ENCODE data around the gene ZNF177. TPM values are rescaled to one million over a fixed set of nuclear protein-coding genes. Genes with fewer than 3 reads are reported as not detected.
"Not testable (repeated sequence)": the region's sequence is repeated elsewhere in the genome, so short reads cannot be mapped to it uniquely, and the experiment has no call there.

Gene ZNF177
- total RNA-seq, result 0.79 and 1.2 TPM in 2 replicates

DNA sequence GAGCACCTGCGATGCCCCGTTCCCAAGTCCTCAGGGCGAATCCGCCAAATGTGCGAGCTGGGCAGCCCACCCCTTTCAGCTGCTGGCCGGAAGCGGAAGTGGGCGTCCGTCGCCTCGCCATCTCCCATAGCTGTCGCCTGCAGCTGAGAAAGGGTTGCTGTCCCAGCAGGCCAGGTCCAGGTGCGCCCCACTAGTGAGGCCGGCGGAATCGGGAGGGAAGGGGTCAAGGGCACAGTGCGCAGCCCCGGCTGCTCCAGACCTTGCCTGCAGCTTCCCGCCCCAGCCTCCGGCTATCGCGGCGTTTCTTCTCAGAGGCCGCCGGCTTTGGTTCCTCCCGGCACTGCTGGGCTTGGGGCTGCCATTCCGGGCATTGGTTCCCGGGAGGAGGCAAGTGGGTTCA, at the start of gene ZNF177:
TSS of gene ZNF177 (plus strand) at position 109 of the 400 bp plus-strand sequence. CDS start 15,299 bp downstream, outside the sequence.
- Histone ChIP-seq H3K36me3 (ENCODE audit: control insufficient read depth, insufficient read depth, low read length) (no peaks in the 10 kb centered on the region), H3K4me3 (ENCODE audit: low read depth, low read length) (peak within 1 kb of the TSS; percentile 27), H3K27me3 (ENCODE audit: control insufficient read depth, insufficient read depth, low read length) (no peaks in the 10 kb centered on the region)
- TF ChIP-seq, protein P1, sequence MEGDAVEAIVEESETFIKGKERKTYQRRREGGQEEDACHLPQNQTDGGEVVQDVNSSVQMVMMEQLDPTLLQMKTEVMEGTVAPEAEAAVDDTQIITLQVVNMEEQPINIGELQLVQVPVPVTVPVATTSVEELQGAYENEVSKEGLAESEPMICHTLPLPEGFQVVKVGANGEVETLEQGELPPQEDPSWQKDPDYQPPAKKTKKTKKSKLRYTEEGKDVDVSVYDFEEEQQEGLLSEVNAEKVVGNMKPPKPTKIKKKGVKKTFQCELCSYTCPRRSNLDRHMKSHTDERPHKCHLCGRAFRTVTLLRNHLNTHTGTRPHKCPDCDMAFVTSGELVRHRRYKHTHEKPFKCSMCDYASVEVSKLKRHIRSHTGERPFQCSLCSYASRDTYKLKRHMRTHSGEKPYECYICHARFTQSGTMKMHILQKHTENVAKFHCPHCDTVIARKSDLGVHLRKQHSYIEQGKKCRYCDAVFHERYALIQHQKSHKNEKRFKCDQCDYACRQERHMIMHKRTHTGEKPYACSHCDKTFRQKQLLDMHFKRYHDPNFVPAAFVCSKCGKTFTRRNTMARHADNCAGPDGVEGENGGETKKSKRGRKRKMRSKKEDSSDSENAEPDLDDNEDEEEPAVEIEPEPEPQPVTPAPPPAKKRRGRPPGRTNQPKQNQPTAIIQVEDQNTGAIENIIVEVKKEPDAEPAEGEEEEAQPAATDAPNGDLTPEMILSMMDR (IDR thresholded peaks at IDR 0.05; ENCODE audit: insufficient read depth, low read length, severe bottlenecking), result no peak
- DNase-seq (ENCODE audit: low read depth) (no peak), FAIRE-seq (no peak)

DNA sequence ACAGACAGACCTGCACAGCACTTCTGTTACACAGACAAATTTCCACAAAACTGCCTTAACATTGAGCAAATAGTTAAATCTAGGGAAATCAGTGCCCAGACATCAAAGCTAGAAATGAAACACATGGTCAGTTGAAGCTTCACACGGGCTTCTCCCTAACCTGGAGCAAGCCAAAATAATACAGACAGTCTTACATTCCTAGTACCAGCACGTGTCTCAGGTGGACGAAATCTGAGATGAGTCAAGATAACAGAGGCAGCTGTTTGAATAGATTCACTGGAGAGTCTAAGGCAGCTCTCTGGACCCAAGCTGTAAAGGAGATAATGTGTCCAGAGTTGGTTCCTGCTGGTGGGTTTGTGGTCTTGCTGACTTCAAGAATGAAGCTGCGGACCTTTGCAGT, 49.1 kb upstream of the ZNF177 start:
- no peak overlapping the region for H3K4me3 ChIP-seq (ENCODE audit: low read depth, low read length)
- no peak for FAIRE-seq
- no peaks in the 10 kb centered on the region for H3K27me3 ChIP-seq (ENCODE audit: control insufficient read depth, insufficient read depth, low read length)
- TF ChIP-seq, protein P1 (IDR thresholded peaks at IDR 0.05; ENCODE audit: insufficient read depth, low read length, severe bottlenecking), result no peak
- DNase-seq (ENCODE audit: low read depth), result no peak
- H3K36me3 ChIP-seq (ENCODE audit: control insufficient read depth, insufficient read depth, low read length), result no peaks in the 10 kb centered on the region

DNA sequence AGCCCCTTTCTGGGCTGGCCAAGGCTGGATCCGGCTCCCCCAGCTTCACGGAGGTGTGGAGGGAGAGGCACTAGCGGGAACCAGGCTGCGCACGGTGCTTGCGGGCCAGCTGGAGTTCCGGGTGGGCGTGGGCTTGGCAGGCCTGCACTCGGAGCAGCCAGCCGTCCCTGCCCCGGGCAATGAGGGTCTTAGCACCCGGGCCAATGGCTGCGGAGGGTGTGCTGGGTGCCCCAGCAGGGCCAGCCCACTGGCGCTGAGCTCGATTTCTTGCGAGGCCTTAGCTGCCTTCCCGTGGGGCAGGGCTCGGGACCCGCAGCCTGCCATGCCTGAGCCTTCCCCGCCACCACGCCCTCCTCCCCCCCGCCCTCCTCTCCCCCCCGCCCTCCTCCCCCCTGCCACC, 41.5 kb upstream of the ZNF177 start:
- H3K36me3 ChIP-seq (ENCODE audit: control insufficient read depth, insufficient read depth, low read length), result no peaks in the 10 kb centered on the region
- no peaks in the 10 kb centered on the region for H3K27me3 ChIP-seq (ENCODE audit: control insufficient read depth, insufficient read depth, low read length)
- DNase-seq (ENCODE audit: low read depth) (no peak), FAIRE-seq (no peak)
- TF ChIP-seq, protein P1 (IDR thresholded peaks at IDR 0.05; ENCODE audit: insufficient read depth, low read length, severe bottlenecking), result no peak
- no peak overlapping the region for H3K4me3 ChIP-seq (ENCODE audit: low read depth, low read length)

DNA sequence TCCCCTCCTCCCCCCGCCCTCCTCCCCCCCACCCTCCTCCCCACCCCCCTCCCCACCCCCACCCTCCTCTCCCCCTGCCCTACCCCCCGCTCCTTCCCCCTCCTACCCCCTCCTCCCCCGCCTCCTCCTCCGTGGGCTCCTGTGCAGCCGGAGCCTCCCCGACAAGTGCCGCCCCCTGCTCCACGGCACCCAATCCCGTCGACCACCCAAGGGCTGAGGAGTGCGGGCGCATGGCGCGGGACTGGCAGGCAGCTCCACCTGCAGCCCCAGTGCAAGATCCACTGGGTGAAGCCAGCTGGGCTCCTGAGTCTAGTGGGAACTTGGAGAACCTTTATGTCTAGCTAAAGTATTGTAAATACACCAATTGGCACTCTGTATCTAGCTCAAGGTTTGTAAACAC, 41.1 kb upstream of the ZNF177 start:
- not testable (repeated sequence) for DNase-seq (ENCODE audit: low read depth); H3K27me3 ChIP-seq (ENCODE audit: control insufficient read depth, insufficient read depth, low read length); H3K36me3 ChIP-seq (ENCODE audit: control insufficient read depth, insufficient read depth, low read length); FAIRE-seq; H3K4me3 ChIP-seq (ENCODE audit: low read depth, low read length)

DNA sequence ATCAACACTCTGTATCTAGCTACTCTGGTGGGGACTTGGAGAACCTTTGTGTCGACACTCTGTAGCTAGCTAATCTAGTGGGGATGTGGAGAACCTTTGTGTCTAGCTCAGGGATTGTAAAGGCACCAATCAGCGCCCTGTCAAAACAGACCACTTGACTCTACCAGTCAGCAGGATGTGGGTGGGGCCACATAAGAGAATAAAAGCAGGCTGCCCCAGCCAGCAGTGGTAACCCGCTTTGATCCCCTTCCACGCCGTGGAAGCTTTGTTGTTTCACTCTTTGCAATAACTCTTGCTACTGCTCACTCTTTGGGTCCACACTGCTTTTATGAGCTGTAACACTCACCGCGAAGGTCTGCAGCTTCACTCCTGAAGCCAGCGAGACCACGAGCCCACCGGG, 40.6 kb upstream of the ZNF177 start:
- FAIRE-seq; H3K4me3 ChIP-seq (ENCODE audit: low read depth, low read length); H3K27me3 ChIP-seq (ENCODE audit: control insufficient read depth, insufficient read depth, low read length); DNase-seq (ENCODE audit: low read depth); H3K36me3 ChIP-seq (ENCODE audit: control insufficient read depth, insufficient read depth, low read length): not testable (repeated sequence)

DNA sequence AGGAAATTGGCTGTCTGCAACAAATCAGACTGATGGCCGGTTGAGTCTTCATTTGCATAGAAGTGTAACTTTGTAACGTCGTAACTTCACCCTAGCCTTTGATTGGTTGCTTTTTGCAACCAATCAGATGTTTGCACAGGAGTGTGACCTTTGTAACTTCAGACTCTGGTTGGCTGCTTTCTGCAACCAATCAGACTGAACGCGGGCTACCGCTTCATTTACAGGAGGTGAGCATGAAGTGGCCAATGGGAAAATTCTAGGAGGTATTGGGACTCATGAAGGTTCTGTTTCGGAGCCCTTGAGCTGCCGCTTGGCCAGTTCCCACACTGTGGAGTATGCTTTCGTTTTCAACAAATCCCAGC, 39.3 kb upstream of the ZNF177 start:
- Histone ChIP-seq H3K4me3 (ENCODE audit: low read depth, low read length) (peak overlapping the region; percentile 67), H3K36me3 (ENCODE audit: control insufficient read depth, insufficient read depth, low read length) (peaks cover 1% of the 10 kb centered on the region), H3K27me3 (ENCODE audit: control insufficient read depth, insufficient read depth, low read length) (no peaks in the 10 kb centered on the region)
- FAIRE-seq, result no peak
- DNase-seq (ENCODE audit: low read depth), result peak; percentile 69
- TF ChIP-seq, protein P1 (IDR thresholded peaks at IDR 0.05; ENCODE audit: insufficient read depth, low read length, severe bottlenecking), result no peak

DNA sequence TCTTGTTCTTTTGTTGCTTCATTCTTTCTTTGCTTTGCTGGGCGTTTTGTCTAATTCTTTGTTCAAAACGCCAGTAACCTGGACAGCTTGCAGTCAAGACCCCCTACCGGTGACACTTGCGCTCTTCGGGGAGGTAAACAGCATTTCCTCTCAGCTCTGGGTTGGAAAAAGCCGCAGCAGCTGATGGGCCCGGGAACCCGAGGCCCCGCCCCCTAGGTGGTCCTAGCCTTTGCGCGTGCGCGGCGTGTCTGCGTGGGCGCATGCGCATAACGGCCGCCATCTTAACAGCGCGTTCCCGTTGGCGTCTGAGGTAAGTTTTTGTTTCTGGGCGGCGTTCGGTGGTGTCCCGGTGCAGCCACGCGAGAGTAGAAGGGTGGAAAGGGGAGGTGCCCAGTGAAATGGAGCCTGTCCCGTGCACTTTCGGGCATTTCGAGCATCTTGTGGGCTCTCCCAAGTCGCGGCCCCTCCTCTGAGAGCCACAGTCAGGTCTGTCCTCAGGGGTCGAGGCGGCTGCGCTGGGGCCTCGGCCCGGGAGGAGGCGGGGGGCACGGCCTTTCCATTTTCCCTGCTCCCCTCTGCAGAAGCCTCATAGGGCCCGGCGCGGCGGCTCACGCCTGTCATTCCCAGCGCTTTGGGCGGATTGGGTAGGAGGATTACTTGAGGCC, 38.8 kb upstream of the ZNF177 start, which contains the start of gene ZNF559:
TSS of gene ZNF559 (plus strand) at position 261 of the 665 bp plus-strand sequence. CDS start 14,371 bp downstream, outside the sequence.
- FAIRE-seq (no peak), DNase-seq (ENCODE audit: low read depth) (peak; percentile 86)
- peaks cover 1% of the 10 kb centered on the region for H3K36me3 ChIP-seq (ENCODE audit: control insufficient read depth, insufficient read depth, low read length)
- TF ChIP-seq, protein P1 (IDR thresholded peaks at IDR 0.05; ENCODE audit: insufficient read depth, low read length, severe bottlenecking), result peak; percentile 29
- H3K27me3 ChIP-seq (ENCODE audit: control insufficient read depth, insufficient read depth, low read length), result no peaks in the 10 kb centered on the region
- H3K4me3 ChIP-seq (ENCODE audit: low read depth, low read length), result peak within 1 kb of the TSS; percentile 67
